CD4-positive, alpha-beta T cell (primary cell): ENCODE data around the gene SLC23A2. TPM values are rescaled to one million over a fixed set of nuclear protein-coding genes. Genes with fewer than 3 reads are reported as not detected.

Experiments used
- ATAC-seq: fragments of 200-7000 bp; cut with Tn5 transposase; one replicate; pipeline ENCODE4 v1.10.0; 2022; ENCODE audit warnings: mild to moderate bottlenecking; ENCODE audit not compliant: poor library complexity
- CTCF ChIA-PET: fragments of 350-600 bp; sonication (Branson Sonifier 250); formaldehyde crosslinking; loops from one replicate; lab custom pipeline; 2021; ENCODE audit warnings: antibody characterized with exemption, inconsistent platforms; lab: Charles Lee
- POLR2A ChIA-PET: fragments of 350-600 bp; sonication (Branson Sonifier 250); formaldehyde crosslinking; loops from one replicate; lab custom pipeline; 2021; ENCODE audit warnings: antibody characterized with exemption, inconsistent platforms; lab: Charles Lee
- DNase-seq, 14 experiments: peaks; one replicate each; pipeline ENCODE4 v3.0.0-alpha.2; 2013 to 2020; ENCODE audit warnings: mixed read lengths in 2 of 14
- H3K27ac ChIP-seq, 2 donors: one replicate each; pipeline versions ENCODE4 v1.5.1 to v1.7.0; 2013; ENCODE audit warnings: low read length in 2 of 2, low read depth in 1 of 2, mild to moderate bottlenecking in 1 of 2
- H3K27me3 ChIP-seq, 2 experiments: 1 replicate in 1 of 2; 2 replicates in 1 of 2; pipeline versions ENCODE4 v1.6.1 to v1.7.0; 2013; ENCODE audit warnings: low read length in 2 of 2, control low read depth in 1 of 2, mild to moderate bottlenecking in 1 of 2, moderate library complexity in 1 of 2; ENCODE audit not compliant: insufficient read depth in 2 of 2, control insufficient read depth in 1 of 2
- H3K36me3 ChIP-seq: one replicate; pipeline ENCODE4 v1.6.1; 2013; ENCODE audit warnings: low read length, control low read depth; ENCODE audit not compliant: insufficient read depth
- H3K4me1 ChIP-seq: one replicate; pipeline ENCODE4 v1.6.1; 2013; ENCODE audit warnings: low read length, control low read depth; ENCODE audit not compliant: insufficient read depth
- H3K4me3 ChIP-seq: one replicate; pipeline ENCODE4 v1.5.1; 2013; ENCODE audit warnings: mild to moderate bottlenecking, low read length, moderate library complexity
- H3K9me3 ChIP-seq, 2 experiments: 1 replicate in 1 of 2; 2 replicates in 1 of 2; pipeline versions ENCODE4 v1.6.1 to v1.7.0; 2013; ENCODE audit warnings: low read length in 2 of 2, mild to moderate bottlenecking in 2 of 2, control low read depth in 1 of 2, moderate library complexity in 1 of 2; ENCODE audit not compliant: control insufficient read depth in 1 of 2, insufficient read depth in 1 of 2
- H3K27ac Mint-ChIP-seq: one replicate; pipeline ENCODE4 v1.8.0; 2020; ENCODE audit warnings: mixed read lengths
- H3K27me3 Mint-ChIP-seq: one replicate; pipeline ENCODE4 v1.8.0; 2021; ENCODE audit warnings: mixed read lengths
- H3K36me3 Mint-ChIP-seq: one replicate; pipeline ENCODE4 v1.8.0; 2021; ENCODE audit warnings: low read depth, mixed read lengths
- H3K4me1 Mint-ChIP-seq: one replicate; pipeline ENCODE4 v1.8.0; 2021; ENCODE audit warnings: low read depth, mixed read lengths
- H3K4me3 Mint-ChIP-seq: one replicate; pipeline ENCODE4 v1.8.0; 2020; ENCODE audit warnings: mild to moderate bottlenecking, mixed read lengths
- H3K9me3 Mint-ChIP-seq: one replicate; pipeline ENCODE4 v1.8.0; 2020; ENCODE audit warnings: mixed read lengths
- intact Hi-C, 2 experiments: fragments of 100-400 bp; cut with DNase I in 1 of 2; cut with micrococcal nuclease in 1 of 2; formaldehyde crosslinking; loops; one replicate each; pipeline versions ENCODE4 v1.15.1 to v1.9.0; 2023 to 2025; cut with DNase I, micrococcal nuclease
- total RNA-seq, 174 experiments: library from RNA in 2 of 174; stranded (reverse) in 2 of 174; gene quantifications; one replicate each; pipeline ENCODE4 v1.2.3 and lab custom pipeline; 2021 to 2026
- TF ChIP-seq, protein P1 (sequence below): fragments of 200-600 bp; IDR thresholded peaks from one replicate; pipeline ENCODE4 v1.8.0; 2022; ENCODE audit warnings: antibody characterized with exemption, mild to moderate bottlenecking

SLC23A2 gene
- total RNA-seq, 2 experiments from 2014 or later = 22.8 to 23.0 TPM

DNA sequence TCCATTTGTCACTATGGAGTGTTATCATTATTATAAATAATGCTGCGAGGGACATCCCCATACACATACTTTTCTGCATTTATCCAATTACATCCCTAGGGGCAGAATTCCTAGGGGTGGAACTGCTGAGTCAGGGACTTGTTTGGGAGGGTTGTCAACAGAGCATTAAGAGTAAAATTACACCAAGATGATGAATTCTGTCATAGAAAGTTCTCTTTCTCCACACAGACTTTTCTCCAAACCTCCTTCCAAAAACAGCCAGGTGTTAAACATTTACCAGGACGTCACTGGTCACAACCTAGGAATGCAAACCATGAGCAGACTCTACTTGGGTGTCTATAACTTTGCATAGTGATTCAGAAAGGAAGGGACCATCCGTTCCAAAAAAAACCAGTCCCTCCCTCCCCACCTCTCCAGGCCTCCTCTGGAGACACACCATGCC is 184.1 kb downstream of the SLC23A2 start:
- no peaks in the 10 kb centered on the region for H3K27me3 Mint-ChIP-seq
- H3K9me3 Mint-ChIP-seq = no peaks in the 10 kb centered on the region
- DNase-seq (no peak), ATAC-seq (no peak)
- Histone ChIP-seq H3K9me3 (no peaks in the 10 kb centered on the region), H3K27me3 (no peaks in the 10 kb centered on the region), H3K36me3 (peaks cover 36% of the 10 kb centered on the region), H3K27ac (no peak overlapping the region), H3K4me1 (peaks cover 75% of the 10 kb centered on the region), H3K4me3 (no peak overlapping the region)
- intact Hi-C loops = no loop called here
- TF ChIP-seq, protein P1, sequence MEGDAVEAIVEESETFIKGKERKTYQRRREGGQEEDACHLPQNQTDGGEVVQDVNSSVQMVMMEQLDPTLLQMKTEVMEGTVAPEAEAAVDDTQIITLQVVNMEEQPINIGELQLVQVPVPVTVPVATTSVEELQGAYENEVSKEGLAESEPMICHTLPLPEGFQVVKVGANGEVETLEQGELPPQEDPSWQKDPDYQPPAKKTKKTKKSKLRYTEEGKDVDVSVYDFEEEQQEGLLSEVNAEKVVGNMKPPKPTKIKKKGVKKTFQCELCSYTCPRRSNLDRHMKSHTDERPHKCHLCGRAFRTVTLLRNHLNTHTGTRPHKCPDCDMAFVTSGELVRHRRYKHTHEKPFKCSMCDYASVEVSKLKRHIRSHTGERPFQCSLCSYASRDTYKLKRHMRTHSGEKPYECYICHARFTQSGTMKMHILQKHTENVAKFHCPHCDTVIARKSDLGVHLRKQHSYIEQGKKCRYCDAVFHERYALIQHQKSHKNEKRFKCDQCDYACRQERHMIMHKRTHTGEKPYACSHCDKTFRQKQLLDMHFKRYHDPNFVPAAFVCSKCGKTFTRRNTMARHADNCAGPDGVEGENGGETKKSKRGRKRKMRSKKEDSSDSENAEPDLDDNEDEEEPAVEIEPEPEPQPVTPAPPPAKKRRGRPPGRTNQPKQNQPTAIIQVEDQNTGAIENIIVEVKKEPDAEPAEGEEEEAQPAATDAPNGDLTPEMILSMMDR = no peak
- H3K4me3 Mint-ChIP-seq = peak overlapping the region; percentile 36
- CTCF ChIA-PET = no interaction called here
- H3K4me1 Mint-ChIP-seq = peaks cover 66% of the 10 kb centered on the region
- peak overlapping the region; percentile 79 for H3K27ac Mint-ChIP-seq
- H3K36me3 Mint-ChIP-seq = peaks cover 60% of the 10 kb centered on the region
- POLR2A ChIA-PET = interaction anchor here (1.4 kb wide), 1 partner anchor 10 kb away, joined by 4 read pairs; no protein-coding TSS in a partner anchor

DNA sequence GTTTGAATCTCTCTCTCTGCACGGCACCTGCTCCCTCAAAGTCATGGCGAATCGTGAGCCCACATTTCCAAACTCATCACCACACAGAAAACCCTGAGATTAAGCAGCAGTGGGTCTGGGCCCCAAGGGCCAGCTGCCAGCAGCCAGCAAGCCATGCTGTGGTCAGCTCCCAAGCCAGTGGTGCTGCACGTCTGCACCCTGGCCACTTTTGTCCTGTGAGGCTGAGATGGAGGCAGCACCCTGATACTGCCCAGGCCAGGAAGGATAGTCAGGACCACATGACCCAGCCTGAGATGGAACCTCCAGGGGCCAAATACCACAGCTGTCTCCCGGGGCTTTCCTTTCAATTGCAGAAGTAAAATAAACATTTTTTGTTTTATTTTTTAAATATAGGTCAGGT is 185.7 kb downstream of the SLC23A2 start:
- no peaks in the 10 kb centered on the region for H3K27me3 Mint-ChIP-seq
- H3K9me3 Mint-ChIP-seq = no peaks in the 10 kb centered on the region
- peaks cover 29% of the 10 kb centered on the region for H3K36me3 ChIP-seq
- ChIA-PET CTCF (interaction anchor here (1.0 to 1.4 kb wide), 2 partner anchors 14 to 25 kb away, joined by 3 to 6 read pairs; no protein-coding TSS in a partner anchor), POLR2A (interaction anchor here (1.0 to 1.4 kb wide), 2 partner anchors 8 to 25 kb away, joined by 3 to 4 read pairs; no protein-coding TSS in a partner anchor)
- H3K4me3 ChIP-seq = peak overlapping the region; percentile 65
- H3K4me3 Mint-ChIP-seq = peak overlapping the region; percentile 89
- intact Hi-C loops = no loop called here
- peaks cover 52% of the 10 kb centered on the region for H3K36me3 Mint-ChIP-seq
- peak overlapping the region; percentile 97 to 99 for H3K27ac ChIP-seq
- TF ChIP-seq, protein P1 = no peak
- no peaks in the 10 kb centered on the region for H3K27me3 ChIP-seq
- ATAC-seq = no peak
- peak overlapping the region; percentile 98 for H3K27ac Mint-ChIP-seq
- peaks cover 75% of the 10 kb centered on the region for H3K4me1 ChIP-seq
- H3K4me1 Mint-ChIP-seq = peaks cover 69% of the 10 kb centered on the region
- peak in 2 of 14 experiments; percentile 56 to 61 for DNase-seq
- H3K9me3 ChIP-seq = no peaks in the 10 kb centered on the region

DNA sequence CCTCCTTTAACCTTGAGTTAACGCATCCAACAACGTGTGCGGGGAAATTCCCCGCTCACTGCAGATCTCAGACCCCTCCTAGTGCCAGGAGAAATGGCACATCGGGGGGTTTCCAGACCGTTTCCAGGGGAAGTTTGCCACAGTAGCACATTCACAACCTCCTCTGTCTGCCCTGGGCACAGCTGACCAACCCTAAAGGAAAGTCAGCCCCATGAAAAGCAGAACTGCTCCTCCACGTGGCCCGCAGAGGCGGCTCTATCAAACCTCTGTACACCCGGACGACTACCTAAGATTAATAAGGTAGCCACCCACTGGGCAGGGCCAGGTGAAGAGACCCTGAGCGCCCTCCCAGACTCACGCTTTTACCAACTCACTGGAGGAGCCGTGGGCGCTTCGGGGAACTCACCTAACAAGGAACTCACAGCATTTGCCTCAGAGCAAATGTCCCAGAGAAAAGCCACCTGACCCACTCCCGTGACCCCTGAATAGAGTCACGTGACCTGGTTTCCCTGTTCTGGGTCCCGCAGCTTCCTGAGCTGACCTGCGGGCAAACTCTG is 186.5 kb downstream of the SLC23A2 start:
- Mint-ChIP-seq H3K4me1 (peaks cover 71% of the 10 kb centered on the region), H3K36me3 (peaks cover 48% of the 10 kb centered on the region), H3K4me3 (peak overlapping the region; percentile 89), H3K27ac (peak overlapping the region; percentile 98), H3K27me3 (no peaks in the 10 kb centered on the region), H3K9me3 (no peaks in the 10 kb centered on the region)
- POLR2A ChIA-PET = interaction anchor here (0.6 to 3.0 kb wide), 16 partner anchors 12 to 1329 kb away, joined by 3 to 16 read pairs (median 5); partner anchors contain the start of genes CDS2 and SLC23A2
- peaks cover 75% of the 10 kb centered on the region for H3K4me1 ChIP-seq
- no peaks in the 10 kb centered on the region for H3K9me3 ChIP-seq
- ATAC-seq (peak; percentile 57), DNase-seq (peak in 10 of 14 experiments; percentile 29 to 97 (median 68))
- CTCF ChIA-PET = interaction anchor here (1.0 to 1.4 kb wide), 5 partner anchors 13 to 141 kb away, joined by 3 to 6 read pairs (median 3); no protein-coding TSS in a partner anchor
- H3K27me3 ChIP-seq = no peaks in the 10 kb centered on the region
- peak overlapping the region; percentile 65 for H3K4me3 ChIP-seq
- intact Hi-C loops = loop anchor here in 1 of 2 experiments (5.0 kb wide), 2 partner anchors 53 to 143 kb away; no protein-coding TSS in a partner anchor
- TF ChIP-seq, protein P1 = peak; percentile 24
- peaks cover 29% of the 10 kb centered on the region for H3K36me3 ChIP-seq
- H3K27ac ChIP-seq = peak overlapping the region; percentile 97 to 99
